Fibroblast of lung (primary cell): ENCODE measurements around the gene GPR176. TPM values are rescaled to one million over a fixed set of nuclear protein-coding genes. Genes with fewer than 3 reads are reported as not detected.

Experiments
- DNase-seq, 2 donors: peaks; one replicate each; pipeline versions ENCODE4 v3.0.0 to v3.0.0-alpha.2; 2010; ENCODE audit warnings: low read depth in 2 of 2
- H2AFZ ChIP-seq: 2 replicates; pipeline ENCODE4 v1.5.1; 2012; ENCODE audit warnings: low read length, control low read depth, inconsistent platforms
- H3K27ac ChIP-seq: 2 replicates; pipeline ENCODE4 v1.5.1; 2011; ENCODE audit warnings: low read length, control low read depth; ENCODE audit not compliant: insufficient read depth
- H3K27me3 ChIP-seq: 2 replicates; pipeline ENCODE4 v1.5.1; 2011; ENCODE audit warnings: mild to moderate bottlenecking, low read length; ENCODE audit not compliant: control insufficient read depth, insufficient read depth
- H3K36me3 ChIP-seq: 2 replicates; pipeline ENCODE4 v1.5.1; 2011; ENCODE audit warnings: low read length; ENCODE audit not compliant: control insufficient read depth, insufficient read depth
- H3K4me1 ChIP-seq: 2 replicates; pipeline ENCODE4 v1.5.1; 2011; ENCODE audit warnings: low read length; ENCODE audit not compliant: control insufficient read depth, insufficient read depth; ENCODE audit errors: extremely low read depth
- H3K4me2 ChIP-seq: 2 replicates; pipeline ENCODE4 v1.5.1; 2011; ENCODE audit warnings: low read length, control low read depth; ENCODE audit not compliant: insufficient read depth; ENCODE audit errors: extremely low read depth
- H3K4me3 ChIP-seq, 4 experiments: fragments of 200-600 bp in 1 of 4; sonication (generic) in 1 of 4; replicated peaks in 1 of 4; 2 replicates each; pipeline ENCODE4 v1.5.1; 2011 to 2016; ENCODE audit warnings: low read length in 4 of 4, low read depth in 3 of 4, mild to moderate bottlenecking in 3 of 4, control low read depth in 2 of 4, inconsistent platforms in 1 of 4, mixed read lengths in 1 of 4; ENCODE audit not compliant: insufficient read depth in 1 of 4; ENCODE audit errors: control extremely low read depth in 1 of 4
- H3K79me2 ChIP-seq: 2 replicates; pipeline ENCODE4 v1.5.1; 2012; ENCODE audit warnings: mild to moderate bottlenecking, low read length, inconsistent platforms; ENCODE audit not compliant: control insufficient read depth, insufficient read depth
- H3K9ac ChIP-seq: 2 replicates; pipeline ENCODE4 v1.5.1; 2011; ENCODE audit warnings: mild to moderate bottlenecking, low read length, control low read depth; ENCODE audit not compliant: insufficient read depth
- H3K9me3 ChIP-seq: 2 replicates; pipeline ENCODE4 v1.5.1; 2012; ENCODE audit warnings: low read depth, low read length; ENCODE audit not compliant: control insufficient read depth, insufficient read depth
- H4K20me1 ChIP-seq: 2 replicates; pipeline ENCODE4 v1.5.1; 2011; ENCODE audit warnings: low read length; ENCODE audit not compliant: control insufficient read depth, insufficient read depth; ENCODE audit errors: extremely low read depth
- CTCF ChIP-seq, 2 donors: IDR thresholded peaks in 1 of 2; conservative IDR thresholded peaks in 1 of 2; 1 replicate in 1 of 2; 2 replicates in 1 of 2; pipeline ENCODE4 v1.5.1; 2011 to 2012; ENCODE audit warnings: low read length in 2 of 2, control low read depth in 1 of 2, inconsistent platforms in 1 of 2, low read depth in 1 of 2, mild to moderate bottlenecking in 1 of 2
- EZH2 ChIP-seq: IDR thresholded peaks from 2 replicates; pipeline ENCODE4 v1.5.1; 2012; ENCODE audit warnings: low read length, control low read depth, mild to moderate bottlenecking; ENCODE audit errors: missing control alignments
- polyA plus RNA-seq, 2 donors: library from polyadenylated mRNA; depleted of rRNA in 1 of 2; stranded (reverse) in 1 of 2; unstranded in 1 of 2; fragments of >200 nt; gene quantifications; 2 replicates each; pipeline ENCODE4 v1.2.1, GENCODE V29; 2011 to 2012; ENCODE audit warnings: missing spikeins in 1 of 2
- total RNA-seq: library from RNA; depleted of rRNA; stranded (reverse); fragments of >200 nt; gene quantifications from 2 replicates; pipeline ENCODE4 v1.2.1, GENCODE V29; 2014

GPR176 gene
- total and polyA plus RNA-seq, 2 donors (not counting 1 experiment from before 2014, with no cell fraction given): 124 to 179 TPM

- no peak overlapping the region for H2AFZ ChIP-seq
- H3K36me3 ChIP-seq: no peaks in the 10 kb centered on the region
- no peaks in the 10 kb centered on the region for H4K20me1 ChIP-seq
- no peak for DNase-seq
- H3K4me1 ChIP-seq: no peaks in the 10 kb centered on the region
- no peak overlapping the region for H3K4me2 ChIP-seq
- no peak for TF ChIP-seq CTCF (conservative IDR thresholded peaks at IDR 0.05 in 1 of 2, IDR thresholded peaks at IDR 0.05 in 1 of 2; ENCODE audit: low read depth in 1 of 2, low read length in 2 of 2)
- no peaks in the 10 kb centered on the region for H3K27me3 ChIP-seq
- no peak overlapping the region for H3K27ac ChIP-seq
- H3K9me3 ChIP-seq: no peaks in the 10 kb centered on the region
- no peak overlapping the region for H3K4me3 ChIP-seq
- H3K79me2 ChIP-seq: no peaks in the 10 kb centered on the region
- H3K9ac ChIP-seq: no peak overlapping the region
Observed at GRCh38 chr15:39774688-39775267, 145.3 kb downstream of the GPR176 start.

- no peaks in the 10 kb centered on the region for H3K27me3 ChIP-seq
- H3K9ac ChIP-seq: no peak overlapping the region
- peak overlapping the region; percentile 72 for H3K4me2 ChIP-seq
Observed at GRCh38 chr15:39770748-39771689, 149.0 kb downstream of the GPR176 start.

More at GRCh38 chr15:39770748-39771689, 149.0 kb downstream of the GPR176 start:
- DNase-seq: peak; percentile 64 to 87
- H4K20me1 ChIP-seq: no peaks in the 10 kb centered on the region
- TF ChIP-seq CTCF (conservative IDR thresholded peaks at IDR 0.05 in 1 of 2, IDR thresholded peaks at IDR 0.05 in 1 of 2; ENCODE audit: low read depth in 1 of 2, low read length in 2 of 2) (peak in 1 of 2 donors; percentile 11), EZH2 (no peak)
- no peaks in the 10 kb centered on the region for H3K4me1 ChIP-seq
- H3K27ac ChIP-seq: peak overlapping the region; percentile 20
- peak overlapping the region; percentile 76 for H2AFZ ChIP-seq
- no peaks in the 10 kb centered on the region for H3K36me3 ChIP-seq
- H3K79me2 ChIP-seq: no peaks in the 10 kb centered on the region
- H3K9me3 ChIP-seq: no peaks in the 10 kb centered on the region
- H3K4me3 ChIP-seq: peak overlapping the region in 2 of 4 experiments; percentile 5 to 36
